Right atrium auricular region (tissue), 2 donors: ENCODE data around the gene HOXA5. TPM values are rescaled to one million over a fixed set of nuclear protein-coding genes. Genes with fewer than 3 reads are reported as not detected.

ENCODE experiments used
- DNase-seq: peaks from one replicate; pipeline ENCODE4 v3.0.0-alpha.2; 2019; ENCODE audit warnings: low spot score
- H3K27ac ChIP-seq, 2 donors: fragments of 200-600 bp; sonication (generic); 1 replicate in 1 of 2; 2 replicates in 1 of 2; pipeline ENCODE4 v1.5.1; 2016 to 2019
- H3K27me3 ChIP-seq, 2 donors: fragments of 200-600 bp; sonication (generic); one replicate each; pipeline versions ENCODE4 v1.5.1 to v1.6.0; 2017 to 2019
- H3K36me3 ChIP-seq: fragments of 200-600 bp; sonication (generic); one replicate; pipeline ENCODE4 v1.5.1; 2016
- H3K4me1 ChIP-seq, 2 donors: fragments of 200-600 bp; sonication (generic); one replicate each; pipeline versions ENCODE4 v1.5.1 to v1.6.0; 2017 to 2019
- H3K4me3 ChIP-seq, 2 donors: fragments of 200-600 bp; sonication (generic); 1 replicate in 1 of 2; 2 replicates in 1 of 2; pipeline ENCODE4 v1.5.1; 2017 to 2019; ENCODE audit warnings: mild to moderate bottlenecking in 1 of 2, moderate library complexity in 1 of 2
- H3K9me3 ChIP-seq, 2 donors: fragments of 200-600 bp; sonication (generic); one replicate each; pipeline ENCODE4 v1.5.1; 2019
- CTCF ChIP-seq, 2 donors: fragments of 200-600 bp; sonication (generic); IDR thresholded peaks; one replicate each; pipeline ENCODE4 v1.5.1; 2019; ENCODE audit warnings: antibody characterized with exemption in 2 of 2
- total RNA-seq, 2 donors: library from RNA; depleted of rRNA; stranded (reverse); fragments of >200 nt; gene quantifications; one replicate each; pipeline ENCODE4 v1.1.0, GENCODE V29; 2016

Gene HOXA5
- total RNA-seq, 2 donors from 2014 or later, result 0.24 to 0.96 TPM

DNA sequence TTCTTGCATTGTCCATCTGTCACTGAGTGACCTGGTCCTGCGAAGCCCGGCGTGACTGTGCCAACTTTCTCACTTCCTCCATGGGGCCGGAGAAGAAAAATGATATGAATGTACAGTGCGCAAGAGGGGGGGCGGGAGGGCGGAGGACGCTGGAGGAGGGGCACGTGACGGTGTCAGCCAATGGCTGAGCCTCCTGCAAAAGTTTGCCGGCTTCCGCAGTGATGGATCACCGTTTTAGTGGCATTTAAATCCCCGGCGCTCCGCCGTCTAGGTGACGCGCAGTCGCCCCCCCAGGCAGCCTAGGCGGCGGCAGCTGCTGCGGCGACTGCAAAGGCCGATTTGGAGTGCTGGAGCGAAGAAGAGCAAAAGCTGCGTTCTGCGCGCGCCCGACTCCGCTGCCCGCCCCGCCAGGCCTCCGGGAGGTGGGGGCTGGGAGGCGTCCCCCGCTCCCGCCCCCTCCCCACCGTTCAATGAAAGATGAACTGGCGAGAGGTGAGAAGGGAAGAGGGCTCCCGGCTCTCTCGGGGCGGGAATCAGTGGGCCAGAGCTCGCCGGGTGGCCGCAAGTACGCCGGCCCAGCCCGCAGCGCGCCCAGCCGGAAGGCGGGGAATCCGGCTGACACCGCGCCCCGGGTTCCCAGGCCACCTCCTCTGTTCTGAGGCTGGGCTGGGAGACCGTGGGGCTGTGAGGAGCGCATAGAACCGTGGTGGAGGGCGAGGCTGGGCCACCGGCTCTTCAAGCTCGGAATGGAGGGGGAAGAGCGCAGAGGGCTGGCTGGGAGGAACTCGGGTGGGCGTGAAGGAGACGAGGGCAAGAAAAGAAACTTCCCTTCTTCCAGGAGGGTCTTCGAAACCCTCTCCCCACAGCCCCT is 47.3 kb downstream of the HOXA5 start, which contains the start of gene HOXA1:
Gene HOXA1, minus strand, starts transcription at position 104 of the 871 bp plus-strand sequence. Its CDS starts 88 bp downstream, at position 16.
- Histone ChIP-seq H3K4me1 (peaks cover 0 to 35% of the 10 kb centered on the region in 2 donors), H3K9me3 (no peaks in the 10 kb centered on the region), H3K36me3 (no peaks in the 10 kb centered on the region), H3K27ac (peak within 1 kb of the TSS; percentile 68 to 85), H3K4me3 (peak within 1 kb of the TSS; percentile 58 to 65), H3K27me3 (peaks cover 32 to 47% of the 10 kb centered on the region in 2 donors)
- TF ChIP-seq CTCF (IDR thresholded peaks at IDR 0.05), result no peak
- DNase-seq, result peak; percentile 71

- Histone ChIP-seq H3K27ac (no peak overlapping the region), H3K4me1 (peaks cover 0 to 30% of the 10 kb centered on the region in 2 donors), H3K36me3 (no peaks in the 10 kb centered on the region), H3K4me3 (peak overlapping the region; percentile 58 to 65), H3K9me3 (no peaks in the 10 kb centered on the region), H3K27me3 (peaks cover 32 to 41% of the 10 kb centered on the region in 2 donors)
- TF ChIP-seq CTCF (IDR thresholded peaks at IDR 0.05), result no peak
- DNase-seq, result no peak
Measured at GRCh38 chr7:27095050-27095896, 48.2 kb downstream of the HOXA5 start.

DNA sequence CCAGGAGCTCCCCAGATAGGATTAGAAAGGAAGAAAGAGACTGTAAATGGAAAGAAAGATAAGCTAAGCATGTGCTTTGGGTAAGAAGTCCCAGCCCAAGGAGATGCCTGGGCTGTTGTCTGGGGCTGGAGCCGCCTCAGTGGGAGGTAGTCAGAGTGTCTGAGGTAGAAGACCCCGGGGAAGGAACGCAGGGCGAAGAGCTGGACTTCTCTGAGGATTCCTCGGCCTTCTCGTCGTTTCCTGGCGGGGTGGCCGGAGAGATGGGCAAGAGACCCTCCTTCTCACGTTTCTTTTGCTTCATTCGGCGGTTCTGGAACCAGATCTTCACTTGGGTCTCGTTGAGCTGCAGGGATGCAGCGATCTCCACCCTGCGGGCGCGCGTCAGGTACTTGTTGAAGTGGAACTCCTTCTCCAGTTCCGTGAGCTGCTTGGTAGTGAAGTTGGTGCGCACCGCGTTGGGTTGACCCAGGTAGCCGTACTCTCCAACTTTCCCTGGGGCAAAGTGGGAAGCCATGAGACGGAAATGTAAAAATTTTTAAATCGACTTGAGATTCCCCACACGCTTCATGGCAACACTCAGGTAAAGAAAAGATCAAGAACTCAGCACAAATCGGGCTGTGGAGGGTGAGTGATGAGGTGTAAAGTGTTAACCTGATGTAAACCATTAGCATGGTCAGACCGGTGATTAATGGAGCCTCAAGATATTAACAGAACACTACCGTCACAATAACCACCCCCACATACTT is 49.0 kb downstream of the HOXA5 start:
- Histone ChIP-seq H3K27me3 (peaks cover 30 to 33% of the 10 kb centered on the region in 2 donors), H3K9me3 (no peaks in the 10 kb centered on the region), H3K4me3 (no peak overlapping the region), H3K27ac (no peak overlapping the region), H3K36me3 (no peaks in the 10 kb centered on the region), H3K4me1 (peaks cover 0 to 30% of the 10 kb centered on the region in 2 donors)
- TF ChIP-seq CTCF (IDR thresholded peaks at IDR 0.05), result no peak
- no peak for DNase-seq

DNA sequence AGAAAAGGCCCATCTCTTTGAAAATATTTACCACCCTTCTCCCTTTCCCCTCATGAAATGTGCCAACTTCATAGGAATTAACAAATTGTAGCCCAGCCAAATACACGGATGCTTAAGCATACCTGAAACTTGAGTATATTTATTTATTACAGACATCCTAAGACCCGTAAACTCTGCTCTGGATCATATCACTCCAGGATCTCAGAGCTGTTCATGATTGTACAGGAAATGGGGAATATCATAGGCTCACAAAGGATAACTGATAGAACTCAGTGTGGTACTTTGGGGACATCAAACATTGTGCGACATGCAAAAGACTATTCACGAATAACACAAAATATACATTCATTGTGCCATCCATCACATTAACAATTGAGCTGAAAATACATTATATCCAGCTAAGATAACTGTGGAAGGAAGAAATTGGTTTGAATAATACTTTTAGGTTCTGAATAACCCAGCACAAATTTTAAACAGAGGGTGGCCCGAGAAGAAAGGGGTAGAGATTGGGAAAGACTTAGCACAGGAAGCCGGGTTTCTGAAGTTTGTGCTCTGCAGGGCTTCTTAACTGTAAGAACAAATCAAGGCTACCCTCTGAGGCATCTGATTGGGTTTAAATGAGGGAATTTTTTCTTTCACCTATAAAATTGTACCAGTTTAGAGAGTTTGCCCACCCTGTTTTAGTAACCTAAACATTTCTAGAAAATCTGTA is 50.1 kb downstream of the HOXA5 start:
- Histone ChIP-seq H3K4me1 (peaks cover 0 to 22% of the 10 kb centered on the region in 2 donors), H3K4me3 (no peak overlapping the region), H3K36me3 (no peaks in the 10 kb centered on the region), H3K27ac (no peak overlapping the region), H3K27me3 (peaks cover 22 to 32% of the 10 kb centered on the region in 2 donors), H3K9me3 (no peaks in the 10 kb centered on the region)
- no peak for DNase-seq
- TF ChIP-seq CTCF (IDR thresholded peaks at IDR 0.05), result no peak

DNA sequence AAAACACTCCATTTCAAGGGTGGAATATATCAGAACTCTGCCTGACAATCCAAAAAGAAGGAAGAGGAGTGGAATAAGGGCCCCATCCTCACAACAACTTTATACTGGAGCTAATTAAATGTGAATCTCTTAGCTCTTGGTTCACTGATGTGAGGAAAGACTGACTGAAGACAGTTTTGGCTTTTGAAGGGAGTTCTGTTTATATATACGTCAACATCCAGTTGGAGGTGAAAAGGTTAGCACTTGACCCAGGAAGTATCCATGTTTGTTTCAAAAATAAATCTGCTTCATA is 50.7 kb downstream of the HOXA5 start:
- Histone ChIP-seq H3K27ac (no peak overlapping the region), H3K4me1 (peaks cover 0 to 16% of the 10 kb centered on the region in 2 donors), H3K4me3 (no peak overlapping the region), H3K9me3 (peaks cover 0 to 5% of the 10 kb centered on the region in 2 donors), H3K27me3 (peaks cover 17 to 32% of the 10 kb centered on the region in 2 donors), H3K36me3 (no peaks in the 10 kb centered on the region)
- DNase-seq, result no peak
- no peak for TF ChIP-seq CTCF (IDR thresholded peaks at IDR 0.05)
